GM12865 (cell line): ENCODE results near the gene ZC3HAV1.
"Not testable (repeated sequence)": the region's sequence is repeated elsewhere in the genome, so short reads cannot be mapped to it uniquely, and the experiment has no call there.

Experiments
- DNase-seq: peaks from one replicate; pipeline ENCODE4 v3.0.0; 2010; ENCODE audit warnings: low read depth
- H3K4me3 ChIP-seq: 2 replicates; pipeline ENCODE4 v1.5.1; 2011; ENCODE audit warnings: mild to moderate bottlenecking, low read depth, low read length, control low read depth
- TF ChIP-seq, protein P1 (sequence below): IDR thresholded peaks from 2 replicates; pipeline ENCODE4 v1.5.1; 2011; ENCODE audit warnings: low read length, control low read depth, low read depth, inconsistent platforms; ENCODE audit not compliant: insufficient read depth; ENCODE audit errors: missing control alignments

Gene ZC3HAV1

DNA sequence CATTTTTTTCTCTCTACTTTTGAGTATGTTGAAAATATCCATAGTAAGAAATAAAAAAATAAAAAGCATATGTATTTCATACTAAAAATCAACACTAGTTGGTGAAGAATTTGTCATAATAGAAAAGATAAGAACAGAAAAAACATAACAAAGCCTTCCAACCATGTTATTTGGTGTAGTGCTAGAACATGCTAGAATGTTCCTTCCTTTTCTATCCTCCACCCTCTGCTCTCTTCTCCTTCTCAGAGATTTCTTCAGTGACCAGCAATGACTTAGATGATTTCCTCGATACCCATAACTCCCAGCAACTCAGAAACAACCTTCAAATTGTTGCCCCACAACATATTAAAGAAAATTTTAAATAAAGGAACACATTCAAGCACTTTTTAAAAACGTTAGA, 2.6 kb downstream of the ZC3HAV1 start:
- DNase-seq = peak; percentile 26
- H3K4me3 ChIP-seq = peak overlapping the region; percentile 63

DNA sequence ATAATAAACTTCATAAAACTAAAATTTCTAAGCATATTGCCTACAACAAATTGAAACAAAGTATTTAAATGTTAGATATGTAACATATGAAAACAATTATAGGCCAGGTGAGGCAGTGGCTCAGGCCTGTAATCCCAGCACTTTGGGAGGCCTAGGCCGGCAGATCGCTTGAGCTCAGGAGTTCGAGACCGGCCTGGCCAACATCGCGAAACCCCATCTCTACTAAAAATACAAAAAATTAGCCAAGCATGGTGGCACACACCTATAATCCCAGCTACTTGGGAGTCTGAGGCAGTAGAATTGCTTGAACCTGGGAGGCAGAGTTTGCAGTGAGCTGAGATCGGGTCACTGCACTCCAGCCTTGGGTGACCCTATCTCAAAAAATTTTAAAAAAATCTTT, 3.3 kb downstream of the ZC3HAV1 start:
- DNase-seq = not testable (repeated sequence)
- peak overlapping the region; percentile 63 for H3K4me3 ChIP-seq

More for the DNA sequence above, 2.6 kb downstream of the ZC3HAV1 start:
- TF ChIP-seq, protein P1, sequence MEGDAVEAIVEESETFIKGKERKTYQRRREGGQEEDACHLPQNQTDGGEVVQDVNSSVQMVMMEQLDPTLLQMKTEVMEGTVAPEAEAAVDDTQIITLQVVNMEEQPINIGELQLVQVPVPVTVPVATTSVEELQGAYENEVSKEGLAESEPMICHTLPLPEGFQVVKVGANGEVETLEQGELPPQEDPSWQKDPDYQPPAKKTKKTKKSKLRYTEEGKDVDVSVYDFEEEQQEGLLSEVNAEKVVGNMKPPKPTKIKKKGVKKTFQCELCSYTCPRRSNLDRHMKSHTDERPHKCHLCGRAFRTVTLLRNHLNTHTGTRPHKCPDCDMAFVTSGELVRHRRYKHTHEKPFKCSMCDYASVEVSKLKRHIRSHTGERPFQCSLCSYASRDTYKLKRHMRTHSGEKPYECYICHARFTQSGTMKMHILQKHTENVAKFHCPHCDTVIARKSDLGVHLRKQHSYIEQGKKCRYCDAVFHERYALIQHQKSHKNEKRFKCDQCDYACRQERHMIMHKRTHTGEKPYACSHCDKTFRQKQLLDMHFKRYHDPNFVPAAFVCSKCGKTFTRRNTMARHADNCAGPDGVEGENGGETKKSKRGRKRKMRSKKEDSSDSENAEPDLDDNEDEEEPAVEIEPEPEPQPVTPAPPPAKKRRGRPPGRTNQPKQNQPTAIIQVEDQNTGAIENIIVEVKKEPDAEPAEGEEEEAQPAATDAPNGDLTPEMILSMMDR = no peak

GRCh38 chr7:139105484-139105883, 4.0 kb downstream of the ZC3HAV1 start:
- no peak for DNase-seq
- peak overlapping the region; percentile 63 for H3K4me3 ChIP-seq
- TF ChIP-seq, protein P1 = no peak

DNA sequence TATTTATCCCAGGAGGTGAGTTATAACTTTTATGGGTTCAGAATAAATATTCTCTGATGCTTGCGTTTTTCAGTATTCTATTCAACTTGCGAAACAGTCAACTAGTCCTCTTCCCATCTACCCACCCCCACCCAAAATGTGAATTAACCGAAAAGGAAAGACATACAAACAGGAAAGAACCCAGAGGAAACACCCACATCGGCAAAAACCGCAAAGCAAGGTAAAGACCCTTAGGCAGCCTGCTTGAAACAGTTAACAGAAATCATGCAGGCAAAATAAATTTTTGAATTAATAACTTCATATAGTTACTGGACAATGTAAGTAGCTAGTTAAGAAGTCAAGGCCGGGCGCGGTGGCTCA, 5.4 kb downstream of the ZC3HAV1 start:
- TF ChIP-seq, protein P1 = no peak

GRCh38 chr7:139103057-139103815, 6.3 kb downstream of the ZC3HAV1 start:
- TF ChIP-seq, protein P1 = no peak
- DNase-seq = no peak
- H3K4me3 ChIP-seq = peak overlapping the region; percentile 63

More for the DNA sequence above, 5.4 kb downstream of the ZC3HAV1 start:
- H3K4me3 ChIP-seq = peak overlapping the region; percentile 63
- peak; percentile 64 for DNase-seq

DNA sequence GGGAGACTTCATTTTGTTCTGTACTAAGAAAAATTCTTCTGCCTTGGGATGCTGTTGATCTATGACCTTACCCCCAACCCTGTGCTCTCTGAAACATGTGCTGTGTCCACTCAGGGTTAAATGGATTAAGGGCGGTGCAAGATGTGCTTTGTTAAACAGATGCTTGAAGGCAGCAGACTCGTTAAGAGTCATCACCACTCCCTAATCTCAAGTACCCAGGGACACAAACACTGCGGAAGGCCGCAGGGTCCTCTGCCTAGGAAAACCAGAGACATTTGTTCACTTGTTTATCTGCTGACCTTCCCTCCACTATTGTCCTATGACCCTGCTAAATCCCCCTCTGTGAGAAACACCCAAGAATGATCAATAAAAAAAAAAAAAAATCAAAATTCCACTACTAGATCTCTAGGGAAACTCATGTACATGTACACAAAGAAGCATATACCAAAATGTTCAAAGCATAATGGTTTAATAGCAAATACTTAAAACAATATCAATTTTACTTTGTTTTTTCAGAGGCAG, 7.8 kb downstream of the ZC3HAV1 start:
- DNase-seq, H3K4me3 ChIP-seq: not testable (repeated sequence)

DNA sequence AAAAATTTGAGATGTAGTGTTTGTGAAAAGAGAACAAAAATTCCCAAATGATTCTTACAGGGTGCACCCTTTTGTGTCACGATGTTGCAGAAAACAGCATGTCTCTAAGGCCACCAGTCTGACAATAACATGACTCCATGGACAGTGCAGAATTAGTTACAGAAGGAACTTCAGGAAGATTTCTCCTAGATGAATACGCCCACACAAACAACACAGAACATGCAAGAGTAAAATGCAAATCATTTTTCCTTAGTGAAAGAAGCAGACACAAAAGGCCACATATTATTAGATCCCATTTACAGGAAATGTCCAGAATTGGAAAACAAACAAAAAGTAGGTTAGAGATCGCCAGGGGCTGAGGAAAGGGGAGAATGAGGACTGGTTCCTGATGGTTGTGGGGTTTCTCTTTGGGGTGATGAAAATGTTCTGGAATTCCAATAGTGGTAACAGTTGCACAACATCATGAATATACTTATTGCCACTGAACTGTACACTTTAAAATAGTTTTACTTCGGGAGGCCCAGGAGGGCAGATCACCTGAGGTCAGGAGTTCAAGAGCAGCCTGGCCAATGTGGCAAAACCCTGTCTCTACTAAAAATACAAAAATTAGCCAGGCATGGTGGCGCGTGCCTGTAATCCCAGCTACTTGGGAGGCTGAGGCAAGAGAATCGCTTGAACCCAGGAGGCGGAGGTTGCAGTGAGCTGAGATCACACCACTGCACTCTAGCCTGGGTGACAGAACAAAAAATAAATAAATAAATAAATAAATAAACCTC, 10.2 kb downstream of the ZC3HAV1 start:
- H3K4me3 ChIP-seq = no peak overlapping the region
- TF ChIP-seq, protein P1 = no peak
- no peak for DNase-seq
